GM13977 (cell line): ENCODE data around the gene ADAMTS9.

Experiments
- DNase-seq: peaks from one replicate; pipeline ENCODE4 v3.0.0; 2012; ENCODE audit warnings: low spot score
- CTCF ChIP-seq: IDR thresholded peaks from 2 replicates; pipeline ENCODE4 v1.5.1; 2012; ENCODE audit warnings: mild to moderate bottlenecking, control low read depth; ENCODE audit not compliant: insufficient read depth; ENCODE audit errors: extremely low read depth, missing control alignments
- in situ Hi-C: fragments of 300-500 bp; cut with MboI; formaldehyde crosslinking; loops from one replicate; pipeline ENCODE4 v1.12.0; 2022; ENCODE audit warnings: low sequenced_read_pairs, low pct_unique_long_range_greater_than_20kb, mixed read lengths, inconsistent platforms; ENCODE audit not compliant: unreplicated experiment

Gene ADAMTS9

DNA sequence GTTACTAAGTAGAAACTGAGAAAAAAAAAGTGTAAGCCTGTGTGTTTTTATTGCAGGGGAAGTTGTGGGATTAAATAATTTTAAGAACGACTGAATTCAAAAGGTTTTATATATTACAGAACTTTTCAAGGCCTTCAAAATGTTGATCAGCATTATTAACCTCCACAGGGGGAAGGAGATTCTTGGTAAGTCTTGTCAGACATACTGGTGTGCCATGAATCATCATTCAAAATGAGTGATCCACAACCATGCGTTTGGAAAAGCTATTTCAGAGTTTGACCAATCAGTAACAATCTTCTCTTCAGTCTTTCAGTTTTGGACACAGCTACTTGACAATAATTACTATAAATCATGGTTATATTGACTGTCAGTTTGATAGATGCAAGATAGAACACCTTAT is 70.2 kb downstream of the ADAMTS9 start:
- in situ Hi-C loops, result no loop called here
- DNase-seq, result no peak
- TF ChIP-seq CTCF, result no peak

DNA sequence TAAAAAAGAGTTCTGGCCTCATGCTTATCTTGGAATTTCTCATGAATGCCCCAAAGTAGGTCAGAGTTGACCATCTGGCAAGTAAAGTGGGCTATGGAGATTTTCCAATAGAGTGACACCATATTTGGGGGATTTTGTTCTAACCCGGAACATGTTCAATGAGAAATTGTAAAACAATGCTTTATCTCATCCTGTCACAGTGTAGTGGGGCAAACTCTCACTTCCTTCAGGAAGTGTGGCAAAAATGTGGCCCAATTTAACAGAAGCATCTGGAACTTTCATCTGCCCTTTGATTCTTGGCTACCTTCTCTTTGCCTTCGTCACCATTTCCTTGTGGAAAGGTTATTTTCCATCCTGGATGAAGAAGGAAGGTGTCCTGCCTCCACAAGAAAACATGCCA is 70.8 kb downstream of the ADAMTS9 start:
- no peak for DNase-seq
- TF ChIP-seq CTCF, result no peak
- in situ Hi-C loops, result no loop called here

- no peak for DNase-seq
- in situ Hi-C loops, result no loop called here
- no peak for TF ChIP-seq CTCF
These were observed 74.8 kb downstream of the ADAMTS9 start for GRCh38 chr3:64612916-64613526.

- no peak for TF ChIP-seq CTCF
- in situ Hi-C loops, result no loop called here
- DNase-seq, result no peak
These were observed 75.5 kb downstream of the ADAMTS9 start for GRCh38 chr3:64612082-64612860.

- no peak for TF ChIP-seq CTCF
- DNase-seq, result no peak
- in situ Hi-C loops, result no loop called here
These were observed 79.1 kb downstream of the ADAMTS9 start for GRCh38 chr3:64608741-64609140.

DNA sequence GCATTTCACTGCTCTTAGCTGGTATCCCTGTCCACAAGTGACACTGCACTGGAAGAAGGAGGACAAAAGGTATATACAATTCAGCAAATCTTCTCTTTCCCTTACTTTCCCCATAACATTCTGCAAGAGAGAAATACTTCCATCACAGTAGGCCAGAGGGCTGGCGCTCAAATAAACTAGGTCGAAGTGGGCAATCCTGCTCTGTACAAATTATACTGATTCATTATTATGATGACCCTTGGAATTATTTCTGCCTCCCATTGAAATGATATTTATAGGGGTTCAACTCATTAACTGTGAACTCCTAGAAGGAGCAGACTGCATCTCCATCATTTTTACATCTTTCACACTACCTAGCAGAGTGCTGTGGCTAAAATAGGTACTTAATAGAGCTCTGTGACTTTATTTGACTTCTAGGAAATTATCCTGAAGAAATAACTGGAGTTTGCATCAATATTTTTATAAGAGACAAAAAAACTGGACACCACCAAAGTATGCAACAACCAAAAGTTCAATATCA is 80.7 kb downstream of the ADAMTS9 start:
- TF ChIP-seq CTCF, result no peak
- in situ Hi-C loops, result no loop called here
- DNase-seq, result no peak
